Measurements from ENCODE around the gene CCDC146. TPM values are rescaled to one million over a fixed set of nuclear protein-coding genes. Genes with fewer than 3 reads are reported as not detected.
A peak's percentile ranks its signal among the peaks of the same experiment; 100 is the strongest.

Gene CCDC146
- total RNA-seq, 1 experiment from 2014 or later: 1.4 TPM

DNA sequence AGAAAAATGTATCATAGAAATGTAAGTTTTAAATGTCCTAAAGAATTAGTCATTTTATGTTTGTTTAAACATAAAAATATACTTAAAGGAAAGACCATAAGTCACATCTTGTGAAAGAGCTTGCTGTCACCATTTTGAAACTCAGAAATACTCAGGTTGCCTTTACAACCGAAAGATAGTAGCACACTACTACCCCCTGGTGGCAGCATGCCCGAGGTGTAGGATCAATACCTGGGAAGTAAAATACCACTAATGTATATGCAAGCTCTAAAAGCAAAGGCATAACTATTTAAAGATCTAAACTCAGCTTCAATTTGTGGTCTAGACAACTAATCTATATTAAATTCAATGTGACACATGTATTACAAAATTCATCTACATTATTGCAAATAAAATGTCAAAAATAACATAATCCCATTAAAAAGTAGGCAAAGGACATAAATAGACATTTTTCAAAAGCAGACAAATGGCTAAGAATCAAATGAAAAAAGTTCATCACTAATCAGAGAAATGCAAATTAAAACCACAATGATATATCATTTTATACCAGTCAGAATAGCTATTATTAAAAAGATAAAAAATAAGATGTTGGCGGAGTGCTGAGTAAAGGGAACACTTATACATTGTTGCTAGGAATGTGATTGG lies 124.9 kb downstream of the CCDC146 start:
- H3K4me3 ChIP-seq (ENCODE audit: low read depth, low read length): no peak overlapping the region
- H3K27ac Mint-ChIP-seq (ENCODE audit: unreplicated experiment): no peak overlapping the region
- no TSS peak for BruUV-seq (replicated peaks)
- H3K36me3 ChIP-seq (ENCODE audit: control insufficient read depth, insufficient read depth, low read length): no peaks in the 10 kb centered on the region
- ChIA-PET POLR2A (interaction anchor here (0.8 kb wide), 1 partner anchor 125 kb away, joined by 3 read pairs; the partner anchor contains the start of gene CCDC146), CTCF (interaction anchor here (0.6 to 2.0 kb wide), 8 partner anchors 10 to 184 kb away, joined by 3 to 39 read pairs (median 3); partner anchors contain the start of gene CCDC146)
- peaks cover 16% of the 10 kb centered on the region; the same call in 1 of the 2 replicates for H3K4me1 ChIP-seq
- peaks cover 5% of the 10 kb centered on the region for H3K4me1 Mint-ChIP-seq (ENCODE audit: low read depth, unreplicated experiment)
- DNase-seq: peak; percentile 80 to 88
- intact Hi-C loops (cut with micrococcal nuclease; ENCODE audit: unreplicated experiment): loop anchor here (1.0 to 2.0 kb wide), 4 partner anchors 79 to 125 kb away; partner anchors contain the start of gene CCDC146
- H3K27me3 ChIP-seq (replicated peaks; ENCODE audit: control insufficient read depth, insufficient read depth, low read length): no peaks in the 10 kb centered on the region
- H3K9me3 ChIP-seq: no peaks in the 10 kb centered on the region
- no peaks in the 10 kb centered on the region for H3K9me3 Mint-ChIP-seq (ENCODE audit: unreplicated experiment)
- TF ChIP-seq, protein P1, sequence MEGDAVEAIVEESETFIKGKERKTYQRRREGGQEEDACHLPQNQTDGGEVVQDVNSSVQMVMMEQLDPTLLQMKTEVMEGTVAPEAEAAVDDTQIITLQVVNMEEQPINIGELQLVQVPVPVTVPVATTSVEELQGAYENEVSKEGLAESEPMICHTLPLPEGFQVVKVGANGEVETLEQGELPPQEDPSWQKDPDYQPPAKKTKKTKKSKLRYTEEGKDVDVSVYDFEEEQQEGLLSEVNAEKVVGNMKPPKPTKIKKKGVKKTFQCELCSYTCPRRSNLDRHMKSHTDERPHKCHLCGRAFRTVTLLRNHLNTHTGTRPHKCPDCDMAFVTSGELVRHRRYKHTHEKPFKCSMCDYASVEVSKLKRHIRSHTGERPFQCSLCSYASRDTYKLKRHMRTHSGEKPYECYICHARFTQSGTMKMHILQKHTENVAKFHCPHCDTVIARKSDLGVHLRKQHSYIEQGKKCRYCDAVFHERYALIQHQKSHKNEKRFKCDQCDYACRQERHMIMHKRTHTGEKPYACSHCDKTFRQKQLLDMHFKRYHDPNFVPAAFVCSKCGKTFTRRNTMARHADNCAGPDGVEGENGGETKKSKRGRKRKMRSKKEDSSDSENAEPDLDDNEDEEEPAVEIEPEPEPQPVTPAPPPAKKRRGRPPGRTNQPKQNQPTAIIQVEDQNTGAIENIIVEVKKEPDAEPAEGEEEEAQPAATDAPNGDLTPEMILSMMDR (IDR thresholded peaks at IDR 0.05; ENCODE audit: insufficient read depth in 1 of 2, low read depth in 1 of 2, low read length in 1 of 2, severe bottlenecking in 1 of 2, unreplicated experiment in 1 of 2): peak; percentile 85 to 86
- peaks cover 7% of the 10 kb centered on the region for H3K27me3 Mint-ChIP-seq (ENCODE audit: insufficient read depth, unreplicated experiment)
- H3K36me3 Mint-ChIP-seq (ENCODE audit: insufficient read depth, unreplicated experiment): no peaks in the 10 kb centered on the region
- H3K4me3 Mint-ChIP-seq (ENCODE audit: unreplicated experiment): no peak overlapping the region

DNA sequence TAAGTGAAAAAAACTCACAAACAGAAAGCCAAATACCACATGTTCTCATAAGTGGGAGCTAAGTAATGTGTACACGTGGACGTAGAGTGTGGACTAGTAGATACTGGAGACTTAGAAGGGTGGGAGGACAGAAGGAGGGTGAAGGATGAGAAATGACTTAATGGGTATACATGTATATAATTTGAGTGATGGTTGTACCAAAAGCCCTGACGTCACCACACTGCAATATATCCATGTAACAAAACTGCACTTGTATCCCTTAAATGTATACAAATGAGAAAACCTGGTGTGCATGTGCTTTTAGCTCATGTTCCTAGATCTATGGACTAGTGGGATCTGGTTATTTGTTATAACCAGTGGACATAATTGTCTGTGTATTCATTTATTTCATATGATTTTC lies 125.7 kb downstream of the CCDC146 start:
- no peaks in the 10 kb centered on the region for H3K4me1 Mint-ChIP-seq (ENCODE audit: low read depth, unreplicated experiment)
- Histone ChIP-seq H3K9me3 (no peaks in the 10 kb centered on the region), H3K36me3 (ENCODE audit: control insufficient read depth, insufficient read depth, low read length) (no peaks in the 10 kb centered on the region), H3K4me1 (peaks cover 9% of the 10 kb centered on the region; the same call in 1 of the 2 replicates), H3K27me3 (replicated peaks; ENCODE audit: control insufficient read depth, insufficient read depth, low read length) (no peaks in the 10 kb centered on the region), H3K4me3 (ENCODE audit: low read depth, low read length) (no peak overlapping the region)
- BruUV-seq (replicated peaks): no TSS peak
- H3K4me3 Mint-ChIP-seq (ENCODE audit: unreplicated experiment): no peak overlapping the region
- no peaks in the 10 kb centered on the region for H3K9me3 Mint-ChIP-seq (ENCODE audit: unreplicated experiment)
- H3K27me3 Mint-ChIP-seq (ENCODE audit: insufficient read depth, unreplicated experiment): peaks cover 7% of the 10 kb centered on the region
- CTCF ChIA-PET: no interaction called here
- H3K27ac Mint-ChIP-seq (ENCODE audit: unreplicated experiment): no peak overlapping the region
- no peaks in the 10 kb centered on the region for H3K36me3 Mint-ChIP-seq (ENCODE audit: insufficient read depth, unreplicated experiment)
- TF ChIP-seq, protein P1 (IDR thresholded peaks at IDR 0.05; ENCODE audit: insufficient read depth in 1 of 2, low read depth in 1 of 2, low read length in 1 of 2, severe bottlenecking in 1 of 2, unreplicated experiment in 1 of 2): no peak
- DNase-seq: no peak
- intact Hi-C loops (cut with micrococcal nuclease; ENCODE audit: unreplicated experiment): no loop called here
- POLR2A ChIA-PET: no interaction called here

DNA sequence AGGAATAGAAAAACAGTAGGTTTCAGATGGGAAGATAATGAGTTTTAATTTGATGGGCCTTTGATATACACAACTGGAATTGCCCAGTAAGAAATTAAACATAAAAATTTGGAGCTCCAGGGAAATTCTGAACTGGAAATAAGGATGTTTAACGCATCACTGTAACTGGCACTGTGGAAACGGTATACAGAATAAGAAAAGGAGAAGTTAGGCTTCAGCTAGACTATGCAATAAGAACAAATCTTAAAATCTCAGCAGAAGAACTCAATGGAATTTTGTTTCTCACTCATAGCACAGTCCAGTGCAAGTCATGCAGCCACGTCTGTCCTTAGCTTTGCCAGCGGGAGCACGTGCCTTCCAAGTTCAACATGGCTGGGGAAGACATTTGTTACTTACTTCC lies 130.1 kb downstream of the CCDC146 start:
- ChIA-PET POLR2A (no interaction called here), CTCF (no interaction called here)
- Histone ChIP-seq H3K4me3 (ENCODE audit: low read depth, low read length) (no peak overlapping the region), H3K4me1 (no peaks in the 10 kb centered on the region), H3K27me3 (replicated peaks; ENCODE audit: control insufficient read depth, insufficient read depth, low read length) (no peaks in the 10 kb centered on the region), H3K9me3 (no peaks in the 10 kb centered on the region), H3K36me3 (ENCODE audit: control insufficient read depth, insufficient read depth, low read length) (no peaks in the 10 kb centered on the region)
- TF ChIP-seq, protein P1 (IDR thresholded peaks at IDR 0.05; ENCODE audit: insufficient read depth in 1 of 2, low read depth in 1 of 2, low read length in 1 of 2, severe bottlenecking in 1 of 2, unreplicated experiment in 1 of 2): no peak
- H3K4me3 Mint-ChIP-seq (ENCODE audit: unreplicated experiment): no peak overlapping the region
- H3K27me3 Mint-ChIP-seq (ENCODE audit: insufficient read depth, unreplicated experiment): peaks cover 11% of the 10 kb centered on the region
- no peak overlapping the region for H3K27ac Mint-ChIP-seq (ENCODE audit: unreplicated experiment)
- BruUV-seq (replicated peaks): no TSS peak
- no peaks in the 10 kb centered on the region for H3K9me3 Mint-ChIP-seq (ENCODE audit: unreplicated experiment)
- no peak for DNase-seq
- intact Hi-C loops (cut with micrococcal nuclease; ENCODE audit: unreplicated experiment): no loop called here
- no peaks in the 10 kb centered on the region for H3K36me3 Mint-ChIP-seq (ENCODE audit: insufficient read depth, unreplicated experiment)
- H3K4me1 Mint-ChIP-seq (ENCODE audit: low read depth, unreplicated experiment): no peaks in the 10 kb centered on the region

All from Caco-2 (cell line).